Measurements from ENCODE around the gene ATP11C.
"Not testable (repeated sequence)": the region's sequence is repeated elsewhere in the genome, so short reads cannot be mapped to it uniquely, and the experiment has no call there.

The ATP11C gene

GRCh38 chrX:139924069-139924695 is 8.7 kb downstream of the ATP11C start:
- no peak for DNase-seq

- DNase-seq, result peak in 1 of 2 donors; percentile 0
Measured at GRCh38 chrX:139921142-139921541, 11.7 kb downstream of the ATP11C start.

GRCh38 chrX:139920316-139920715 is 12.5 kb downstream of the ATP11C start:
- DNase-seq, result no peak

DNA sequence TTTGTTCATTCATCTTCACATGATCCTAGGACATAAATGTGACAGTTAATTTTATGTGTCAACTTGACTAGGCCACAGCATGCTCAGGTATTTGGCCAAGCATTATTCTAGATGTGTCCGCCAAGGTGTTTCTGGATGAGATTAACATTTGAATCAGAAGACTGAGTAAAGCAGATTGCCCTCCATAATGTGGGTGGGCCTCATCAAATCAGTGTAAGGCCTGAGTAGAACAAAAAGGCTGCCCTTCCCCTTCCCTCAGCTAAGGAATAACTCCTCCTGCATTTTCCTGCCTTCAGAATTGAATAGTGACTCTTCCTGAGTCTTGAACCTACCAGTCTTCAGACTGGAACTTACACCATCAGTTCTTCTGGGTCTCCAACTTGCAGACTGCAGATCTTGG is 18.4 kb downstream of the ATP11C start:
- no peak for DNase-seq

DNA sequence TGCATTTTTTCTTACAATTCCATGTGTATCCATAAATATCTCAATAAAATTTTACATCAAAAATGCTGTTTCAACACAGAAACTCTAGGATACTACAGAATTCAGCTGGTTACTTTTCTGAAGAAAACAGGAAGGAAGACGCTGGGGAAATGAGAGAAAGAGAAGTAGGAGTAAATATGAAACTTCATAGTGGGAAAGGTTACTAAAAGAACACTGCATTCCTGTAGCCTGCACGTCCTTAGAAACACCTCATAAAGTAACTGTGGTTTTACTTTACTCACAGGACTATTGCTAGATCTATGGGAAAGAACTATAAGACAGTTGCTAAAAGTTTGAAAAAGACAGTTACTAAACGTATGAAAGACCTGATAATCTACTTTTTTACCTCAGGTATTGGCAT is 23.1 kb downstream of the ATP11C start:
- peak; percentile 8 to 36 for DNase-seq

GRCh38 chrX:139907078-139907477 is 25.8 kb downstream of the ATP11C start:
- DNase-seq, result no peak

- no peak for DNase-seq
Measured at GRCh38 chrX:139905743-139906142, 27.1 kb downstream of the ATP11C start.

GRCh38 chrX:139905051-139905450 is 27.8 kb downstream of the ATP11C start:
- DNase-seq, result no peak

DNA sequence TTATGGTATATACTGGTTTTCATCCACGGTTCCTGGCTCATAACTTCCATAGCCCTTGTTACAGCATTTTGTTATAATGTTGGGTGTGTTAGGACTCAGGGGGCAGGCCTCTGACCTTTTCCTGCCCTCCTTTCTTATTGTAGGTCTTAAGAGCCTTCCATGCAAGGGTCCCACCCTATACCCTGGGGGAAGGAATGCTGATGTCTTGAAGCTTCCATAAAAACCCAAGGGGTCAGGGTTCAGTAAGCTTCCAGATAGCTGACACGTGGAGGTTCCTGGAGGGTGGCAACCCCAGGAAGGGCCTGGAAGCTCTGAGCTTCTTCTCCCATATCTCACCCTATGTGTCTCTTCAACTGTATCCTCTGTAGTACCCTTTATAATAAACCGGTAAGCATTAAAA is 29.6 kb downstream of the ATP11C start:
- no peak for DNase-seq

GRCh38 chrX:139902559-139902958 is 30.3 kb downstream of the ATP11C start:
- no peak for DNase-seq

DNA sequence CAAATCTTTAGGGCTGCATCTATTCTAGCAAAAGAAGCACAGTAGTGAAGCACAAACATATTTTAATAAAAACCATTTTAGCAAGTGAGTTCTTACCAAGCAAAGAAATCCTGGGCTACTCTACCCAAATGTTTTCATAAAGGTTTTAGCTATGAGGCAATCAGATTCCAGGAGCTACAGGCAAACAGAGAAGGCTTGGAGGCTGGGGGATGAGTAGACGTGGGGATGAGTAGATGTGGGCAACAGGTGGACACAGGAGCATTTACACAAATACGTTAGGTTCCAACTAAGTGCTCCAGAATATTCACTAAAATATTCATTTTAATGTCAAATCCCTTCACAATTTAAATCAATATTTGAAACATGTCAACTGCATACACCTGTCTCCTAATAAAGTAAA is 34.5 kb downstream of the ATP11C start:
- DNase-seq, result no peak

DNA sequence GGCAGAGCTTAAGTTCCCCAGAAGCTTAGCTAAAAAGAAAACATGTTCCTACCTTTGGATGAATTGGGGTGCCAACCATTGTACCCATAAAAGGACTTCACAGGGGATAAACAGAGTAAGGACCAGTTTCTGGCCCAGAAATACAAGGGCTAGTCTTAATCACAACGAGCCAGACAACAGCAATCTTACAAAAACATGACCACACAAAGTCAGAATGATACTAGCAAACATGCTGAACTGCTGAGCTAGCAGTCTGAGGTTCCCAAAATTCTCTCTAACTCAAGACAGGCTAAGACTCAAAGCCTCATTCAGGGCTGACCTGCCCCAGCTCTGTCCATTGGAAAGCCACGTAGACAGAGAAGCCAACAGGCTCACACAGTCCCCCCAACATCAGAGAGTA is 40.3 kb downstream of the ATP11C start:
- peak; percentile 1 to 4 for DNase-seq

DNA sequence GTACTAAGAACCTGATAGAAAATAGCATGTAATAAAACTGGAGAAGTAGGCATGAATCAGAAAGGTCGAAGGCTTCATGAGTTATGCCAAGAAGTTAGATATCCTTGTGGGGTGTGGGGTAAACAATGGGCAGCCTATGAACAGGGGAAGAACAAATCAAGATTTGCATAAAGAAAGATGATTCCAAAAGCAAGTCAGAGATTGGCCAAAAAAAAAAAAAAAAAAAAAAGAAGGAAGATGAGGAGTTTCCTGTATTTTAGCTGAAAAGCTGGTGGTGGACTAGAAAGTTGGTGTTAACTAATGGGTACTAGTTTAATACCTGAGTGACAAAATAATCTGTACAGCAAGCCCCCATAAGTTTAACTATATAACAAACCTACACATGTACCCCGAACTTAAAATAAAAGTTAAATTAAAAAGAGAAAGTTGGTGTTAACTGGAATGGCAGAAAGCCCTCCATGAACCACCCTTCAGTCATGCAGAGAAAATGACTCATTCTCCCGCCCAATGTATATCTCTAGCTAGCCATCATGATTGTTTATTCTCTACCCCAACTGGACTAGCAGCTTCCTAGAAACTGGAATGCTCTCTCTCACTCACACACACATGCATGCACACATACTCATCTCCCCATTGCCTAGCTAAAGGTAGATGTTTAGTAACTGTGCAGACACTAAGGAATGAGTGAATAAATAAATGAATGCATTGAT is 41.7 kb downstream of the ATP11C start:
- DNase-seq, result peak in 1 of 2 donors; percentile 17

DNA sequence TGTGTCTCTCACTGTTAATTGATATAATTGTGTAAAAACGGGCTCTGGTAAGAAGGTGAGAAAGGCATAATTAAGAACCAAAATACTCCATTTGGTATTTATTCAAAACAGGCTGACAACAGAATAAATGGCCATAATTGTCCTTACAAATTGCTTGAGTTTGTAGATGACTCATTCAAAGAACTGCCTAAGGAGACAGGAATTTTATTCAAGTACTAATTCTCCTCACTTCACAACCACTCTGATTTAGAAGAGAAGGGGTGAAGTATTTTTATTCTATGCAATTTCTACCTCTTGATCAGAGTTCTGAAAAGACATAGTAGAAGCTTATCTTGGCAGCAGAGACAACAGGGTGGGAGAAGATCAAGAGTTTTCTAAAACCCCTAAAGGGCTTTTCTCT is 43.1 kb downstream of the ATP11C start:
- no peak for DNase-seq

DNA sequence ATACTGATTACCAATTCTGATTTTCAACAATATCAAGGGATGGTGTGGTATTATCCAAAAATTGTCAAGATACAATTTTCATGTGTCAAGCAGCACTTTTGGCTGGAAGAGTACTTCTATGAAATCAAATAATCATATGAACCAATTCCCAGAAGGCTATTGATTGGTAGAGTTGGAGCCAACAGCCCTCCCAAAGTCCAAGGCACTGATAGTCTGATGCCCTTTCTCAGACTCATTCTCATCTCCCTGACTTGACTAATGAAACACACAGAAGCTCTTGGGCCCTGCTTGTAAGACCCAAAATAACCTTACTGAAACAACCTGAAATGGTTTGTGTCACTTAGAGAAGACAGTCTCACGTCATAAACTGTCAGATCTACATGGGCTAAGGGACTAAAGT is 48.9 kb downstream of the ATP11C start:
- no peak for DNase-seq

- DNase-seq, result no peak
Measured at GRCh38 chrX:139882299-139882698, 50.6 kb downstream of the ATP11C start.

- DNase-seq, result no peak
Measured at GRCh38 chrX:139881572-139881971, 51.3 kb downstream of the ATP11C start.

DNA sequence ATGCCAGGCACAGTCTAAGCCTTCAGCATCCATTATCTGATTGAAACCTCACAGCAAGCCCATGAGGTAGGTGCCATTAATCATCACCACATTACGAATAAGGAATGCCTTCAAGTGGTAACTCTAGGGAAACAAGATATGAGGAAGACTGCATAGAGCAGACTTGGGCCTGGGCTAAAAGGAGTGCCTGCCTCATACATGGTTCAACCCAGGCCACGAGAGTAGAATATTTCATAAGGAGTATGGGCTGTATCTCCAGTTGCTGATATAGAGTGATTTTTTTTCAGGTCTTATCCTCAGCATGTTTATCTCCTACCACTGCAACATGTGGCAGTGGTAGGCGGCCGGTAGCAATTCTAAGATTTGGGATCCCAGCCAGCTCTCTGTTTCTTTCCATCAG is 51.7 kb downstream of the ATP11C start:
- no peak for DNase-seq

DNA sequence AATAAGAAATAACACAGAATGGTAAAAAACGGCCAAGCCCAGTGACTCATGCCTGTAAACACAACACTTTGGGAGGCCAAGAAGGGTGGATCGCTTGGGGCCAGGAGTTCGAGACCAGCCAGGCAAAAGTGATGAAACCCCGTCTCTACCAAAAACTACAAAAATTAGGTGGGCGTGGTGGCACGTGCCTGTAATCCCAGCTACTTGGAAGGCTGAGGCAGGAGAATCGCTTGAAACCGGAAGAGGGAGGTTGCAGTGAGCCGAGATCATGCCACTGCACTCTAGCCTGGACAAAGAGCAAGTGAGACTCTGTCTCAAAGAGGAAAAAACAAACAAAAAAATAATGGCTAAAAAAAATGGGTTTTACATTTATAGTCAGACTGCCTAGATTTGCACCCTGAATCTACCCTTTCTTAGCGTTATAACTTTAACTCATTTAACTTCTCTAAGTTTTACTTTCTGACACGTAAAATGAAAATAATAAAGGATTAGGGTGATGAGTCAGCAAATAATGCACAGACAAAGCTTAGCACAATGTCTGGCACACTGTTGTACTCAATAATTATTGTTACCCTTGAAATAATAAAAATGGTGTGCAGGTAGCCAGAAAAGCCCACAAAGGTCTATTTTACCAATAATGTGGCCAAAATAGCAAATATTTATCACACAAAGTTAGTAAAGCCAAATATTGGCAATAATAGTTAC is 55.0 kb downstream of the ATP11C start:
- DNase-seq, result no peak

GRCh38 chrX:139875841-139876240 is 57.0 kb downstream of the ATP11C start:
- DNase-seq, result no peak

DNA sequence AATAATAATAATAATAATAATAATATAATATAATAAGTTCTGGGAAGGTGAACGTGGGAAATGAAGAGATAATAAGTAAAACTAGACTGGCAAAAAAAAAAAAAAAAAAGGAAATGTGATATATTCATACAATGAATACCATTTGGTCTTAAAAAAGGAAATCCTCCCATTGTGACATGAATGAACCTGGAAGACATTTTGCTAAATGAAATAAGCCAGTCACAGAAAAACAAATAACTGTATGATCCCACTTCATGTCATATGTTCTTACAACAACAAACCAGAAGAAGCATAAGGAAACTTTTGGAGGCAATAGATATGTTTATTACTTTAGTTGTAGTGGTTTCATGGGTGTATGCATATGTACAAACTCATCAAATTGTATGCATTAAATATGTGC is 63.1 kb downstream of the ATP11C start:
- DNase-seq, result no peak

GRCh38 chrX:139864640-139865039 is 68.2 kb downstream of the ATP11C start:
- no peak for DNase-seq

DNA sequence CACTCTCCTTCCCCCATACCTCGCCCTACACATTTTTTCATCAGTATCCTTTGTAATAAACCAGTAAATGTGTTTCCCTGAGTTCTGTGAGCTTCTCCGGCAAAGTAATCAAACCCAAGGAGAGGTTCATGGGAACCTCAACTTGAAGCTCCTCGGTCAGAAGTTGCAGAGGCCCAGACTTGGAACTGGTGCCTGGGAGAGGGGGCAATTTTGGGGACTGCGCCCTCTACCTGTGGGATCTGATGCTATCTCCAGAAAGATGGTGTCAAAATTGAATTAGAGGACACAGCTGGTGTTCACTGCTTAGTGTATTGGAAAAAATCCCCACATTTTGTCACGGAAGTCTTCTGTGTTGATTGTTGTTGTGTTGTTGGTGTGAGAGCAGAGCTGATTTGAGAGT is 70.6 kb downstream of the ATP11C start:
- DNase-seq, result no peak

DNA sequence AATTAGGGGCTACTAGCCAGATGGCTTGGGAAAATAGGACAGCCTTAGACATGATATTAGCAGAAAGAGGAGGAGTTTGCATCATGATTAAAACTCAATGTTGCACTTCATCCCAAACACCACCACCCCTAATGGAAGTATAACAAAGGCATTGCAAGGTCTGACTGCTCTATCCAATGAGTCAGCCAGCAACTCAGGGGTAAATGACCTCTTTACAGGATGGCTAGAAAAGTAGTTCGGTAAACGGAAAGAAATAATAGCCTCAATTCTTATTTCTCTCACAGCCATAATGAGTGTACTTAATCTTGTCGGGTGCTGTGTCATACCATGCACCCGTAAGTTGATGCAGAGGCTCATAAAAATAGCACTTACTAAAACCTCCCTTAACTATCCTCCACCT is 76.0 kb downstream of the ATP11C start:
- not testable (repeated sequence) for DNase-seq
